ENCODE data around the gene PARP1. TPM values are rescaled to one million over a fixed set of nuclear protein-coding genes. Genes with fewer than 3 reads are reported as not detected.

PARP1 gene
- total RNA-seq, 1 experiment from 2014 or later = 157 TPM

- Histone ChIP-seq H2AFZ (no peak overlapping the region), H3F3A (ENCODE audit: insufficient read depth, low read depth) (no peaks in the 10 kb centered on the region), H3K4me1 (replicated peaks; ENCODE audit: insufficient read depth) (no peaks in the 10 kb centered on the region), H3K9me3 (ENCODE audit: insufficient read depth, low read depth) (no peaks in the 10 kb centered on the region), H3K4me2 (no peak overlapping the region), H3K9me2 (ENCODE audit: insufficient read depth) (no peaks in the 10 kb centered on the region), H3K27ac (no peak overlapping the region), H3K36me3 (ENCODE audit: low read depth) (0 out of 2 replicates have a peak, but pooled peaks cover 2% of the 10 kb centered on the region), H4K20me1 (ENCODE audit: insufficient read depth) (no peaks in the 10 kb centered on the region), H3K4me3 (no peak overlapping the region), H3K79me2 (ENCODE audit: low read depth) (no peaks in the 10 kb centered on the region), H3K27me3 (ENCODE audit: insufficient read depth, low read depth) (no peaks in the 10 kb centered on the region)
- intact Hi-C loops (cut with micrococcal nuclease; ENCODE audit: unreplicated experiment) = no loop called here
- no peak for DNase-seq
- CTCF ChIA-PET = no interaction called here
- no TSS peak for BruUV-seq (replicated peaks)
- no peak for TF ChIP-seq CTCF (conservative IDR thresholded peaks at IDR 0.05)
- TF ChIP-seq EZH2 (IDR thresholded peaks at IDR 0.05; ENCODE audit: low read depth) = no peak
- POLR2A ChIA-PET (ENCODE audit: unreplicated experiment) = no interaction called here
Observed at GRCh38 chr1:226371027-226371694, 36.7 kb downstream of the PARP1 start.

DNA sequence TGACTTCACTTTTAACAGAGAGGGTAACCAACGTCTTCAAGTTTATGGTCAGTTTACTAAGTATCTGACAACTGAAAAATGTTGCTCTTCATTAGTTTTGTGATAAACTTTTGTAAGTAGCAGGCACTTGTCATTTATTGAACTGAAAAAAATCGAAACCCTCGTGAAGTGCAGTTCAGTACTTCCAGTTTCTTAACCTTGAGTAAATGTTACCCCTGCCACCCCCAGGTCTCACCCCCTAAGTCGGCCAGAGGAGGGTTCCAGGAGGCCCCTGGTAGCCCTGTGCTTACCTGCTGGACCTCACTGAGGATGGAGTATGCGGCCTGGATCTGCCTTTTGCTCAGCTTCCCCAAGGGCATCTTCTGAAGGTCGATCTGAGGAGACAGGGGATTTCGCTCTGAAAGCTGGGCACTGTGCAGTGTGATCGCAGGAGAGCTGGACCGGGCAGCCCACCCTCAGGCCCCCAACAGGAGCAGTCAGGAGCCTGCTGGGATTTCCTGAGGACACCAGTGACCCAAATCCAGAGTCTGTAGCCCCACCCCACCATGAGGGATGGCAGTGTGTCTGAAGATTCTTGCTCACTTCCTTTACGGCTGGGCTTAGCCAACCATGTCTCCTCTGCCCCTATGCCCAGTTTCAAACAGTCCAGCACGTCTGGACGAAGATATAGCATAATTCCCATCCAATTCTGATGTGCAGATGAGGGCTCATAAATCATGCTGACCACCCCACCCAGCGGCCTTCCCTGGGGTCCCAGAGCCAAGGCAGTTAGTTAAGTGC lies 37.6 kb downstream of the PARP1 start:
- no peak for DNase-seq
- Histone ChIP-seq H3K4me3 (no peak overlapping the region), H3K79me2 (ENCODE audit: low read depth) (no peaks in the 10 kb centered on the region), H4K20me1 (ENCODE audit: insufficient read depth) (no peaks in the 10 kb centered on the region), H3K4me2 (no peak overlapping the region), H3K27ac (no peak overlapping the region), H3K36me3 (ENCODE audit: low read depth) (peaks cover 11% of the 10 kb centered on the region; the same call in 1 of the 2 replicates), H3K9me3 (ENCODE audit: insufficient read depth, low read depth) (no peaks in the 10 kb centered on the region), H3F3A (ENCODE audit: insufficient read depth, low read depth) (no peaks in the 10 kb centered on the region), H3K9me2 (ENCODE audit: insufficient read depth) (no peaks in the 10 kb centered on the region), H3K27me3 (ENCODE audit: insufficient read depth, low read depth) (no peaks in the 10 kb centered on the region), H3K4me1 (replicated peaks; ENCODE audit: insufficient read depth) (no peaks in the 10 kb centered on the region), H2AFZ (no peak overlapping the region)
- TF ChIP-seq CTCF (conservative IDR thresholded peaks at IDR 0.05) (no peak), EZH2 (IDR thresholded peaks at IDR 0.05; ENCODE audit: low read depth) (no peak)
- BruUV-seq (replicated peaks) = no TSS peak
- POLR2A ChIA-PET (ENCODE audit: unreplicated experiment) = no interaction called here
- CTCF ChIA-PET = no interaction called here
- intact Hi-C loops (cut with micrococcal nuclease; ENCODE audit: unreplicated experiment) = no loop called here

DNA sequence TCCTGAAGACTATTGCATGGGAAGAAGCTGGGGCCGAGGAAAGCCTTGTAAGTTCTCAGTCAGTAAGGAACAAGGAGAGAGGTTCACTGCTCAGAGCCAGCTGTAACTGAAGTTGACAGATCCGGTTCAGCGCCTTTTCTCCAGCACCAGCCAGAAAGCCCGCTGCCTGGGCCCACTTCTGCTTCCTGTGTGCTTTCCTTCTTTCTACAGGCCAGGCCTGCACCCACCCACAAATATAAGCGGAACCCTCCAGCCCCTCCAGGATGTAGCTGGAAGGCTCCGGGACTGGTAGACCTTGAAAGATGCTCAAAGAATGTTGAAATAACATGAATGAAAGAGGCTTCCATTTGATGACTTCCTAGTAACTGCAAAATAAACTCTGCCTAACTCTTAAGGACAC lies 38.8 kb downstream of the PARP1 start:
- no peak overlapping the region for H3K4me2 ChIP-seq
- no peaks in the 10 kb centered on the region for H3K9me2 ChIP-seq (ENCODE audit: insufficient read depth)
- peaks cover 11% of the 10 kb centered on the region for H3K36me3 ChIP-seq (ENCODE audit: low read depth)
- TF ChIP-seq EZH2 (IDR thresholded peaks at IDR 0.05; ENCODE audit: low read depth) = no peak
- TF ChIP-seq CTCF (conservative IDR thresholded peaks at IDR 0.05) = no peak
- H3K9me3 ChIP-seq (ENCODE audit: insufficient read depth, low read depth) = no peaks in the 10 kb centered on the region
- no peaks in the 10 kb centered on the region for H3F3A ChIP-seq (ENCODE audit: insufficient read depth, low read depth)
- H3K4me1 ChIP-seq (replicated peaks; ENCODE audit: insufficient read depth) = no peaks in the 10 kb centered on the region
- ChIA-PET POLR2A (ENCODE audit: unreplicated experiment) (no interaction called here), CTCF (no interaction called here)
- no peaks in the 10 kb centered on the region for H4K20me1 ChIP-seq (ENCODE audit: insufficient read depth)
- H3K4me3 ChIP-seq = no peak overlapping the region
- intact Hi-C loops (cut with micrococcal nuclease; ENCODE audit: unreplicated experiment) = no loop called here
- no peaks in the 10 kb centered on the region for H3K27me3 ChIP-seq (ENCODE audit: insufficient read depth, low read depth)
- BruUV-seq (replicated peaks) = no TSS peak
- H3K27ac ChIP-seq = no peak overlapping the region
- DNase-seq = no peak
- no peak overlapping the region for H2AFZ ChIP-seq
- no peaks in the 10 kb centered on the region for H3K79me2 ChIP-seq (ENCODE audit: low read depth)

Data from PC-9 (cell line).